ENCODE data around the gene INPPL1.

DNA sequence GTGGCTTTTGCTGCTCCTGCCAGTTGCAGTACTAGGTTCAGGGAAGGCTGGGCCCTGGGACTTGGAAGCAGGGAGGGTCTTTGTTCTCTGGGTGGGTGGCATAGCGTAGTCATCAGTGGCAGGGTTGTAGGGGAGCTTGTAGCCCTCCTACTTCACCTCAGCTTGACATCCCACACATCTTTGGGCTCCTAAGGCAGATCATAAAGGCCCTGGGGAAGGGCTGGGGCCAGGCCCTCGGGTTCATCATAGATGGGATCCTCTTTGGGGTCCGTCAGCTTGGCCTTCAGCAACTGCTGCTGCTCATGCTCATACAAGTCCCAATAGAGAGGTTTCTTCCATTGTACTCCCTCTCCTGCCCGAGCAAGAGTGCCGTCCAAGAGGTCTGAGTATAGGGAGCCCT, 25.4 kb downstream of the INPPL1 start:
- TF ChIP-seq, protein P1, sequence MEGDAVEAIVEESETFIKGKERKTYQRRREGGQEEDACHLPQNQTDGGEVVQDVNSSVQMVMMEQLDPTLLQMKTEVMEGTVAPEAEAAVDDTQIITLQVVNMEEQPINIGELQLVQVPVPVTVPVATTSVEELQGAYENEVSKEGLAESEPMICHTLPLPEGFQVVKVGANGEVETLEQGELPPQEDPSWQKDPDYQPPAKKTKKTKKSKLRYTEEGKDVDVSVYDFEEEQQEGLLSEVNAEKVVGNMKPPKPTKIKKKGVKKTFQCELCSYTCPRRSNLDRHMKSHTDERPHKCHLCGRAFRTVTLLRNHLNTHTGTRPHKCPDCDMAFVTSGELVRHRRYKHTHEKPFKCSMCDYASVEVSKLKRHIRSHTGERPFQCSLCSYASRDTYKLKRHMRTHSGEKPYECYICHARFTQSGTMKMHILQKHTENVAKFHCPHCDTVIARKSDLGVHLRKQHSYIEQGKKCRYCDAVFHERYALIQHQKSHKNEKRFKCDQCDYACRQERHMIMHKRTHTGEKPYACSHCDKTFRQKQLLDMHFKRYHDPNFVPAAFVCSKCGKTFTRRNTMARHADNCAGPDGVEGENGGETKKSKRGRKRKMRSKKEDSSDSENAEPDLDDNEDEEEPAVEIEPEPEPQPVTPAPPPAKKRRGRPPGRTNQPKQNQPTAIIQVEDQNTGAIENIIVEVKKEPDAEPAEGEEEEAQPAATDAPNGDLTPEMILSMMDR (IDR thresholded peaks at IDR 0.05), result no peak
- no peak for TF ChIP-seq POLR2A (IDR thresholded peaks at IDR 0.05)

Measured in lower leg skin (tissue), 3 donors.